Activated CD4-positive, alpha-beta T cell treated with anti-CD3 and anti-CD28 coated beads, Interleukin-2, amount 50 U/mL, for 16 hours (primary cell): Measurements from ENCODE around the gene USF1.
"Not testable (repeated sequence)": the region's sequence is repeated elsewhere in the genome, so short reads cannot be mapped to it uniquely, and the experiment has no call there.

Source experiments
- DNase-seq: peaks from one replicate; pipeline ENCODE4 v3.0.0-alpha.2; 2020

Gene USF1

GRCh38 chr1:161017756-161018630 is 27.8 kb downstream of the USF1 start:
- DNase-seq: no peak

- DNase-seq: not testable (repeated sequence)
Observed at GRCh38 chr1:161017181-161017580, 28.6 kb downstream of the USF1 start.

DNA sequence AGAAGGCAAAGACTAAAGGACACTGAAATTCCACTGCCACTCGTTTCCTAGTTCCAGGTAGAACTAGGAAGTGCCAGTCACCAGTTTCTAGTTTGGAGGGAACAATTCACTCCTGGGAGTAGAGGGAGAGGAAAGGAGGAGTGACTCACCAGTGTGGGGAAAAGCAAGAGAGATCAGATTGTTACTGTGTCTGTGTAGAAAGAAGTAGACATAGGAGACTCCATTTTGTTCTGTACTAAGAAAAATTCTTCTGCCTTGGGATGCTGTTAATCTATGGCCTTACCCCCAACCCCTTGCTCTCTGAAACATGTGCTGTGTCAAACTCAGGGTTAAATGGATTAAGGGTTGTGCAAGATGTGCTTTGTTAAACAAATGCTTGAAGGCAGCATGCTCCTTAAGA is 29.1 kb downstream of the USF1 start:
- DNase-seq: not testable (repeated sequence)

DNA sequence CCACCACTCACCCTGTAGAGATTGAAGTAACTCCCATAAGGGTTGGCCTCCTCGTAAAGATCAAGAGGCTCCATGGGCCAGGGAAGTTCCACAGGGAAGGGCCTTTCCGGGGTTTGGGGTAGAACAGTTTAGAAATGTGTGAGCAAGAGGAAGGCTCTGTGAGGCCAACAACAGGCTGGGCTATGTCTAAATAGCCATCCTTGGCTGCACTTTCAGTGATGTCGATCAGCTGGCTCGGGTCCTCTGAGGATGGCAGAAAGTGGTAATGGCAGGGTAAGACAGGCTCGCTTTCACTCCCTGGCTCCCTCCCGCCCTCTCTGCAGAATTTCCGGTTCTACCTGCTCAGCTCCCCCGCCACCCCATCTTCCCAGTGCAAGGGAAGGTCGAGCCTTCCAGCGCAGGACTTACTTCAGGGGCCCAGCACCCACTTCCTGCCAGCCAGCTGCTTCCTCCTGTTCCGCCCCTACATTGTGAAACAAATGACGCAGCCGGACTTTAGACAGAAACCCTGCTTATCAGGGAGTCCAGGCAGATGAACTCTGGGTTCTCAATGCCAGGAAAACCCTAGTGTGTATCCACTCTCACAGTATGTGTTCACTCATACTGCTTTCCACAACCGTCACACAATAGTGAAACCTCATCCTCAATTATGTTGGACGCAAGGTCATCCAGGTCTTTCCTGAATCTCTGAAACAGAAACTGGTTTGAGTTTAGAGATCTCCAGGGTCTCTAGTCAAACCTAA is 32.1 kb downstream of the USF1 start:
- DNase-seq: peak; percentile 84

- DNase-seq: no peak
Observed at GRCh38 chr1:161013131-161013487, 32.7 kb downstream of the USF1 start.

DNA sequence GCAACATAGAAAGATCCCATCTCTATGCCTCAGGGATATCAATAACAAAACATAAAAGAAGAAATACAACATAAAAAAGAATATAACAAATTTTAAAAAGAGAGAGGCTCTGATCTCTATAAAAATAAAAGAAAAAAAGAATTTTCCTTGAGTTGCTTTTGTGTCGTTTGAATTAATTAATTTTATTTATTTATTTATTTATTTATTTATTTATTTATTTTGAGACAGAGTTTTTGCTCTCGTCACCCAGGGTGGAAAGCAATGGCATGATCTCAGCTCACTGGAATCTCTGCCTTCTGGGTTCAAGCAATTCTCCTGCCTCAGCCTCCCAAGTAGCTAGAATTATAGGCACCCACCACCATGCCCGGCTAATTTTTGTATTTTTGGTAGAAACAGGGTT is 33.4 kb downstream of the USF1 start:
- DNase-seq: no peak

- DNase-seq: no peak
Observed at GRCh38 chr1:161009602-161010211, 36.1 kb downstream of the USF1 start.

- no peak for DNase-seq
Observed at GRCh38 chr1:161008869-161009510, 36.8 kb downstream of the USF1 start.

- DNase-seq: no peak
Observed at GRCh38 chr1:161007369-161007768, 38.4 kb downstream of the USF1 start.

- DNase-seq: no peak
Observed at GRCh38 chr1:161006563-161006962, 39.2 kb downstream of the USF1 start.

- DNase-seq: no peak
Observed at GRCh38 chr1:161001525-161001924, 44.3 kb downstream of the USF1 start.

GRCh38 chr1:161000736-161001480 is 44.9 kb downstream of the USF1 start:
- DNase-seq: no peak

GRCh38 chr1:160999376-160999775 is 46.4 kb downstream of the USF1 start:
- DNase-seq: no peak

DNA sequence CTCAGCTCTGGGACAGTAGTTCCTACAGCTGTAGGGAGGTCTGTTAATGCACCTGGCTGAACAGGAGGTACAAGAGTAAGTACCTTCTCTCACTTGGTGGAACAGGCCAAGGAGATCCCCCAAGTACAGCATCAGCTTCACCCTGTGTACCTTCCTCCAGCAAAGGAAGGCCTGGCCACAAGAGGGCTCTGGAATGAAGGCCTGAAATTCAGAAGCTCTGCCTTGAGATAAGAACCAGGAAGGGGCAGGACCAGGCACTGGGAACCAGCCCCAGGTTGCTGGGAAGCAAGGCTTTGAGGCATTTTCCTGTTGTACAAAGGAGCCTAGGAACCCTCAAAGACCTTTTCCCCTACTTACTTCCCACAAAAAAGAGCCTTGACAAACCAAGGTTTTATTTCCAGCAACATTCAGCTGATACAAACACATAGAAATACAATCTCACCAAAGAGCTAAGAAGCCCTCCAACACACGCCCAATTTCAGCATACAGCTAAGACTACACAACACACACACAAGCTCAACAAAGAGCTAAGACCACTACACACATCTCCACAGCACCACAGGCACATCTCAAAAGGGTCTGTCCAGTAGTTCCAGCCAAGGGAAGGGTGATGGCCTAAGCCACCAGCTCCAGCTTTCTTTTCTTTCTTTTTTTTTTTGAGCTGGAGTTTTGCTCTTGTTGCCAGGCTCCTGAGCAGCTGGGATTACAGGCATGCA is 48.3 kb downstream of the USF1 start:
- DNase-seq: peak; percentile 43

GRCh38 chr1:160996178-160996577 is 49.6 kb downstream of the USF1 start:
- no peak for DNase-seq

- no peak for DNase-seq
Observed at GRCh38 chr1:160993544-160994193, 52.1 kb downstream of the USF1 start.

- not testable (repeated sequence) for DNase-seq
Observed at GRCh38 chr1:160992036-160992435, 53.7 kb downstream of the USF1 start.
